ENCODE measurements around the gene TNN. TPM values are rescaled to one million over a fixed set of nuclear protein-coding genes. Genes with fewer than 3 reads are reported as not detected.

Gene TNN
- polyA plus RNA-seq, 1 donor from 2014 or later = not detected

- Histone ChIP-seq H3K9me3 (ENCODE audit: low read length) (no peaks in the 10 kb centered on the region), H3K9ac (ENCODE audit: low read length) (no peak overlapping the region)
- TF ChIP-seq MXI1 (conservative IDR thresholded peaks at IDR 0.05; ENCODE audit: poor library complexity, severe bottlenecking) (no peak), CTCF (IDR thresholded peaks at IDR 0.05; ENCODE audit: poor library complexity, severe bottlenecking) (no peak)
Observed at GRCh38 chr1:175079338-175079737, 11.7 kb downstream of the TNN start.

GRCh38 chr1:175080030-175080429 is 12.4 kb downstream of the TNN start:
- H3K9me3 ChIP-seq (ENCODE audit: low read length) = no peaks in the 10 kb centered on the region
- no peaks in the 10 kb centered on the region for H4K20me1 ChIP-seq (ENCODE audit: insufficient read depth)
- no peak for TF ChIP-seq EP300 (conservative IDR thresholded peaks at IDR 0.05; ENCODE audit: poor library complexity, severe bottlenecking)
- no peak for TF ChIP-seq RAD21 (conservative IDR thresholded peaks at IDR 0.05)
- TF ChIP-seq CTCF (IDR thresholded peaks at IDR 0.05; ENCODE audit: poor library complexity, severe bottlenecking) = no peak
- no peak for TF ChIP-seq REST (IDR thresholded peaks at IDR 0.05; ENCODE audit: borderline replicate concordance)
- H2AFZ ChIP-seq (ENCODE audit: low read depth, low read length) = no peak overlapping the region
- H3K36me3 ChIP-seq (ENCODE audit: insufficient read depth, low read length) = no peaks in the 10 kb centered on the region
- no peaks in the 10 kb centered on the region for H3K27me3 ChIP-seq (ENCODE audit: insufficient read depth, low read depth, low read length)
- H3K9ac ChIP-seq (ENCODE audit: low read length) = no peak overlapping the region
- H3K9me2 ChIP-seq (ENCODE audit: insufficient read depth, low read length) = no peaks in the 10 kb centered on the region
- H3K4me2 ChIP-seq (ENCODE audit: low read length) = no peak overlapping the region
- H3K79me2 ChIP-seq (replicated peaks; ENCODE audit: insufficient read depth, low read length) = no peaks in the 10 kb centered on the region
- H3K4me3 ChIP-seq (ENCODE audit: low read length) = no peak overlapping the region
- no peak overlapping the region for H3K27ac ChIP-seq (ENCODE audit: low read length)
- no peaks in the 10 kb centered on the region for H3F3A ChIP-seq (ENCODE audit: insufficient read depth, low read length, poor library complexity, severe bottlenecking)

More at GRCh38 chr1:175079338-175079737, 11.7 kb downstream of the TNN start:
- H3K36me3 ChIP-seq (ENCODE audit: insufficient read depth, low read length) = no peaks in the 10 kb centered on the region
- no peaks in the 10 kb centered on the region for H3F3A ChIP-seq (ENCODE audit: insufficient read depth, low read length, poor library complexity, severe bottlenecking)
- H3K4me3 ChIP-seq (ENCODE audit: low read length) = no peak overlapping the region
- no peaks in the 10 kb centered on the region for H3K9me2 ChIP-seq (ENCODE audit: insufficient read depth, low read length)
- no peaks in the 10 kb centered on the region for H3K27me3 ChIP-seq (ENCODE audit: insufficient read depth, low read depth, low read length)
- no peak overlapping the region for H2AFZ ChIP-seq (ENCODE audit: low read depth, low read length)
- H3K79me2 ChIP-seq (replicated peaks; ENCODE audit: insufficient read depth, low read length) = no peaks in the 10 kb centered on the region
- H3K4me2 ChIP-seq (ENCODE audit: low read length) = no peak overlapping the region
- no peaks in the 10 kb centered on the region for H4K20me1 ChIP-seq (ENCODE audit: insufficient read depth)
- no peak overlapping the region for H3K27ac ChIP-seq (ENCODE audit: low read length)

- H2AFZ ChIP-seq (ENCODE audit: low read depth, low read length) = no peak overlapping the region
- H3K9me3 ChIP-seq (ENCODE audit: low read length) = no peaks in the 10 kb centered on the region
- H3K9me2 ChIP-seq (ENCODE audit: insufficient read depth, low read length) = no peaks in the 10 kb centered on the region
- H3K27me3 ChIP-seq (ENCODE audit: insufficient read depth, low read depth, low read length) = no peaks in the 10 kb centered on the region
- H3K36me3 ChIP-seq (ENCODE audit: insufficient read depth, low read length) = no peaks in the 10 kb centered on the region
- H3K9ac ChIP-seq (ENCODE audit: low read length) = no peak overlapping the region
- no peak overlapping the region for H3K27ac ChIP-seq (ENCODE audit: low read length)
- H3K79me2 ChIP-seq (replicated peaks; ENCODE audit: insufficient read depth, low read length) = no peaks in the 10 kb centered on the region
- no peaks in the 10 kb centered on the region for H3F3A ChIP-seq (ENCODE audit: insufficient read depth, low read length, poor library complexity, severe bottlenecking)
- no peak overlapping the region for H3K4me2 ChIP-seq (ENCODE audit: low read length)
- no peaks in the 10 kb centered on the region for H4K20me1 ChIP-seq (ENCODE audit: insufficient read depth)
- H3K4me3 ChIP-seq (ENCODE audit: low read length) = no peak overlapping the region
- no peak for TF ChIP-seq RAD21 (conservative IDR thresholded peaks at IDR 0.05)
- no peak for TF ChIP-seq EZH2 (IDR thresholded peaks at IDR 0.05; ENCODE audit: borderline replicate concordance, insufficient read depth, low read length, poor library complexity, severe bottlenecking)
- no peak for TF ChIP-seq EP300 (conservative IDR thresholded peaks at IDR 0.05; ENCODE audit: poor library complexity, severe bottlenecking)
- no peak for TF ChIP-seq MXI1 (conservative IDR thresholded peaks at IDR 0.05; ENCODE audit: poor library complexity, severe bottlenecking)
- no peak for TF ChIP-seq POLR2AphosphoS5 (IDR thresholded peaks at IDR 0.05)
- no peak for TF ChIP-seq CTCF (IDR thresholded peaks at IDR 0.05; ENCODE audit: poor library complexity, severe bottlenecking)
- no peak for TF ChIP-seq SMC3 (conservative IDR thresholded peaks at IDR 0.05; ENCODE audit: poor library complexity)
- no peak for TF ChIP-seq TAF1 (IDR thresholded peaks at IDR 0.05; ENCODE audit: low read depth)
Observed at GRCh38 chr1:175081983-175082382, 14.3 kb downstream of the TNN start.
